GM06990 (cell line): ENCODE results near the gene TPCN2.

Experiments used
- DNase-seq: peaks from one replicate; pipeline ENCODE4 v3.0.0-alpha.2; 2011; ENCODE audit not compliant: insufficient read length; ENCODE audit errors: extremely low read depth
- H3K27me3 ChIP-seq: replicated peaks from 2 replicates; pipeline ENCODE4 v1.6.0; 2011; ENCODE audit warnings: low read length; ENCODE audit not compliant: control insufficient read depth, insufficient read depth
- H3K36me3 ChIP-seq: 2 replicates; pipeline ENCODE4 v1.5.1; 2011; ENCODE audit warnings: low read length; ENCODE audit not compliant: control insufficient read depth, insufficient read depth
- H3K4me3 ChIP-seq: replicated peaks from 2 replicates; pipeline ENCODE4 v1.5.1; 2011; ENCODE audit warnings: low read depth, mild to moderate bottlenecking, control low read depth, low read length
- TF ChIP-seq, protein P1 (sequence below): IDR thresholded peaks from 2 replicates; pipeline ENCODE4 v1.5.1; 2011; ENCODE audit warnings: low read length, control low read depth, mild to moderate bottlenecking, inconsistent platforms; ENCODE audit not compliant: insufficient read depth, poor library complexity, severe bottlenecking

The TPCN2 gene

DNA sequence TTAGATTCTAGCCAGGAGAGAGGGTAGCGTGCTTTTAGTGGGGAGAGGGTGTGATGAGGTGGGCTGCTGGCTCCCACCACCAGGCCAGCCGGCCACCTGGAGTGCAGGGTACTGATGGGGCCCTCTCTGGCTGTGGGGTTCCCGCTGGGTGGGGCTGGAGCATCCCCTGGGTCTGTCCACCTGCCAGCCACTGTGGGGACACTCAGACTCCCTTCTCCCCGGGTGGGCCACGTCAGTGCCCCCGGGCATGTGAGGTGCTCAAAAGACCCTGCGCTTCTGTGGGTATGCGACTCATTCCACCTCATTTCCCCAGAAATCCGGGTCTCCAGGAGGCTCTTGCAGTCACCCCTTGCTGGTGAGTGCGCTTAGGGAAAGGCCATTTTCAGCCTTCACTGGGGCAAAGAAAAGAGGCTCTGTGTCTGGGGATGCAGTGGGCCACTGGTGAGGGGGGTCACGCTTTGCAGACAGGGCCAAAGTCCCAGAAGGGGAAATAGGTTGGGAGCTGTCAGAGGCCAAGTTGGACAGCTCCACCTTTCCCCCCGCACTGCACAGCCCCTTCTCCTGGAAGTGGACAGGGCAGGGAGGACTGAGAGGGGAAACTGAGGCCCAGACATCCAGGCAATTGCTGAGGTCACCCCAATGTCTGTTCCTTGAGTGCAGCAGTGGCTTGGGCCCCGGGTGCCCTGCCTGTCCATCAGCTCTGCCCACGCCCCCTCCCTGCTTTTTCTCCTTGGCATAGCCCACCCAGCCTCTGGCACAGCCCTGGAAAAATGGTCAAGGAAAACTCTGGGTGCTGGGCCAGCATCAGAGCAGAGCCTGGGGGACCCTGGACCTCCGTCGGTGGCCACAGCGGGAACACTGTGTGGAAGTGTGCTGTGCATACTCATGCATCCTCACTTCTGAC lies 53.3 kb downstream of the TPCN2 start:
- no peak for DNase-seq
- TF ChIP-seq, protein P1, sequence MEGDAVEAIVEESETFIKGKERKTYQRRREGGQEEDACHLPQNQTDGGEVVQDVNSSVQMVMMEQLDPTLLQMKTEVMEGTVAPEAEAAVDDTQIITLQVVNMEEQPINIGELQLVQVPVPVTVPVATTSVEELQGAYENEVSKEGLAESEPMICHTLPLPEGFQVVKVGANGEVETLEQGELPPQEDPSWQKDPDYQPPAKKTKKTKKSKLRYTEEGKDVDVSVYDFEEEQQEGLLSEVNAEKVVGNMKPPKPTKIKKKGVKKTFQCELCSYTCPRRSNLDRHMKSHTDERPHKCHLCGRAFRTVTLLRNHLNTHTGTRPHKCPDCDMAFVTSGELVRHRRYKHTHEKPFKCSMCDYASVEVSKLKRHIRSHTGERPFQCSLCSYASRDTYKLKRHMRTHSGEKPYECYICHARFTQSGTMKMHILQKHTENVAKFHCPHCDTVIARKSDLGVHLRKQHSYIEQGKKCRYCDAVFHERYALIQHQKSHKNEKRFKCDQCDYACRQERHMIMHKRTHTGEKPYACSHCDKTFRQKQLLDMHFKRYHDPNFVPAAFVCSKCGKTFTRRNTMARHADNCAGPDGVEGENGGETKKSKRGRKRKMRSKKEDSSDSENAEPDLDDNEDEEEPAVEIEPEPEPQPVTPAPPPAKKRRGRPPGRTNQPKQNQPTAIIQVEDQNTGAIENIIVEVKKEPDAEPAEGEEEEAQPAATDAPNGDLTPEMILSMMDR, result no peak
- Histone ChIP-seq H3K36me3 (no peaks in the 10 kb centered on the region), H3K4me3 (no peak overlapping the region), H3K27me3 (no peaks in the 10 kb centered on the region; the same call in 1 of the 2 replicates)

DNA sequence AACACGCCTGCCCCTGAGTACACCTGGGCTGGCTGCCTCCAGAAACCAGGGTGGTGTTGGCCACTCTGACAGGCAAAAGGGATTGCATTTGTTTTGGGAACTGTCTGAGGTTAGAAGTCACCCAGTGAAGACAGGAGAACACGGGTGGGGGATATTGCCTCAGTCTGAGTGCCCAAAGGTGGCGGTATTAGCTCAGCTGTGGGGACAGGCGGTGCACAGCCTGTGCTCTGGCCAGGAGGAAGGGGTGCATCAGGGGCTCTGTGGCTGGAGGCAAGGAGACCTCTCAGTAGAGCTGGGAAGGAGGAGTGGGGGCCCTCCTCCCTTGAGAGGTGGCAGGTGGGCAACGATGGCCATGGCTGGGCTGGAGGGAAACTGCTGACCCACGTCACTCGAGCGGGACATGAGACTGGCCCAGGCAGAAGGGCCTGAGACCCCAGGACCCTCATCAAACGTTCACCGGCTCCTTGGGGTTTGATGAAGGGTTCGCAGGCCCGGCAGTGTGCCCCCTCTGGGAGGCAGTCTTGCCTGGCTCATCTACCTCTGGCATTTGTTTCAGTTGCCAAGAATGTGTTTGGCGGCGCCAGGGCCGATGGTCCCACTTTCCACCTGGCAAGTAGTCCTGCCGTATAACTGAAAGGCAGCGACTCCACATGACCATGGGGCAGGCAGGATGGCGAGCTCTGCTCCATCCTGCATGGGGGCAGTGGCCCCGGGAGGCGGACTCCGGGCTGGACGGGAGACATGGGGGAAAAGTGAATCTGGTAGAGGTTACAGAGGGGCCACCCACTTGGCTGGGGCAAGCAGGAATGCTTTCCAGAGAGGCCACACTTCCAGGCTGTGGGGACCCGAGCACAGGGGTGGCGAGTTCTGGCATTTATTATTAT lies 54.2 kb downstream of the TPCN2 start:
- TF ChIP-seq, protein P1, result peak; percentile 21
- no peaks in the 10 kb centered on the region; the same call in 1 of the 2 replicates for H3K27me3 ChIP-seq
- H3K4me3 ChIP-seq, result no peak overlapping the region
- H3K36me3 ChIP-seq, result no peaks in the 10 kb centered on the region
- DNase-seq, result no peak

DNA sequence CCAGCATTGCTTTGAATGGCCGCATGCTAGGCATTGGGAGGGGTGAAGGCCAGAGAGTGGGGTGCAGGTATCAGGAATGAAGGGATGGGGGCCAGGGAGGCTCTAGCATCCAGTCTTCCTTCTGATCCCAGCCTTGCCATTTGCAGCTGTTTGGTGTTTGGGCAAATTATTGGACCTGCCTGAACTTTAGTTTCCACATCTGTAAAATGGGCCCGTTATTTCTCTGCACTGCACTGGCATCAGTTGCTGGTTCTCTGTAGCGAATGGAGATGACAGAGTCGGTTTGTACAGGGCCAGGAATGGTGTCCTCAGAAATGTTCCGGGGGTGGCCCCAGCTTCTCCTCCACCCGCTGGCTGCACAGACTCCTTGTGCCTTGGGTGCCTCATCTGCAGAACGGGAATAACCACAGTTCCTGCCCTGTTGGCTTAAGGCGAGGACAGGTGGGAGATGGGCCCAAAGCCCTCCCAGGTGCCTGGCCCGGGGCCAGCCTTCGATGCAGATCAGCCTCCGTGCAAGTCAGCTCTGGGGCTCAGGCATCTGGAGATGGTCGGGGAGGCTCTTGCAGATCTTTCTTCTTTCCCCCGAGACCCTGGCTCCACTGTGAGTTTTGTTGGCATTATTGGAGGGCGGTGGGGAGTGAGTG lies 55.6 kb downstream of the TPCN2 start:
- H3K4me3 ChIP-seq, result no peak overlapping the region
- TF ChIP-seq, protein P1, result no peak
- DNase-seq, result no peak
- no peaks in the 10 kb centered on the region; the same call in 1 of the 2 replicates for H3K27me3 ChIP-seq
- H3K36me3 ChIP-seq, result no peaks in the 10 kb centered on the region

DNA sequence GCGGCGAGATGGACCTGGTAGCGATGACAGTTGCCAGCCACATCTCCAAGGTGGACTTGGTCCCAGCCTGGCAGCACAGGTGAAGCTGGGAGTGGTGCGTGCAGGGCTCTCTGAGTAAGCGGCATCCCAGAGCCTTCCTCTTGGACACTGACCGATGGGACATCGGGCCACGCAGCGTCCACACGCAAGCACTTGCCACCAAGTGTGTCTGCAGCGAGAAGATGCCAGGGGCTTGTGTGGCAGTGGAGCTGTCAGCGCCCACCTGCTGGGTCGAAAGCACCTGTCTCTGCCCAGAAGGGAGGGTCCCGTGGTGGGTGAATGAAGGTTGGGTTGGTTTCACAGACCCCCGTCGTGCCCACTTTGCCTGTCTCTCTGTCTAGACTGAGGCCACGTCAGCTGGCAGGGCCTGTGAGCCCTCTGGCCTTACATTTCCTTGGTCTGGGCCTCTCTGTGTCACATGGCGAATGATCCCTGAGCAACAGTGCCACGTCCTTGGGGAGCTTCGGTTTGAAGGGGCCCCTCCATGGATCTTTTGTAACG lies 56.2 kb downstream of the TPCN2 start:
- TF ChIP-seq, protein P1, result no peak
- H3K27me3 ChIP-seq, result no peaks in the 10 kb centered on the region; the same call in 1 of the 2 replicates

DNA sequence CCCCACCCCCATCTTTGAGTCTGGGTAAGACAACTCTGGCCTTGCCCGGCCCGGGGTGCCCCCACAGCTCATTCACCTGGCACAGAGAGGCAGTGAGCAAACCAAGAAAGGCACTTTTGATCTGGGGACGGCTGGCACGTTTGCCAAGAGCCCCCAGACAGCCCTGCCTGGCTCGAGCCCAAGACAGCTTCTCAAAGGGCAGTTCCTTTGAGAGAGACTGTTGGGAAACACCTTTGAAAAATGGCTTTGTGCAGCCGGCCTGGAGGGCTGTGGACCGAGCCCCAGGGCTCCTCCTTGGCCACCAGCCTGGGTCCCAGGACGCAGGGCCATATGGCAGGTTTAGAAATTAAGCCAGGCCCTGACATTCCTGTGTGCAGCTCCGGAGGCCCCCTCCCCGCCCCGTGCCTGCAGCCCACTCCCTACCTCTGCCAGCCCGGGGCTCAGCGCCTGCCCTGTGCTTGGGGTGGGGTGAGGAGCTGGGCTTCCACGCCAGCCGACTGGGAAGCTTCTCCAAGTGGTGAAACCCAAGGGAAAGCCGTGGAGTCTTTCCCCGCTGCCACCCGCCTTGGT lies 56.8 kb downstream of the TPCN2 start:
- Histone ChIP-seq H3K36me3 (no peaks in the 10 kb centered on the region), H3K27me3 (no peaks in the 10 kb centered on the region), H3K4me3 (no peak overlapping the region)
- no peak for DNase-seq
- TF ChIP-seq, protein P1, result no peak

More for the DNA sequence above, 56.2 kb downstream of the TPCN2 start:
- no peak for DNase-seq
- Histone ChIP-seq H3K4me3 (no peak overlapping the region), H3K36me3 (no peaks in the 10 kb centered on the region)
